ENCODE data around the gene GTF2F2.
"Not testable (repeated sequence)": the region's sequence is repeated elsewhere in the genome, so short reads cannot be mapped to it uniquely, and the experiment has no call there.

The GTF2F2 gene

DNA sequence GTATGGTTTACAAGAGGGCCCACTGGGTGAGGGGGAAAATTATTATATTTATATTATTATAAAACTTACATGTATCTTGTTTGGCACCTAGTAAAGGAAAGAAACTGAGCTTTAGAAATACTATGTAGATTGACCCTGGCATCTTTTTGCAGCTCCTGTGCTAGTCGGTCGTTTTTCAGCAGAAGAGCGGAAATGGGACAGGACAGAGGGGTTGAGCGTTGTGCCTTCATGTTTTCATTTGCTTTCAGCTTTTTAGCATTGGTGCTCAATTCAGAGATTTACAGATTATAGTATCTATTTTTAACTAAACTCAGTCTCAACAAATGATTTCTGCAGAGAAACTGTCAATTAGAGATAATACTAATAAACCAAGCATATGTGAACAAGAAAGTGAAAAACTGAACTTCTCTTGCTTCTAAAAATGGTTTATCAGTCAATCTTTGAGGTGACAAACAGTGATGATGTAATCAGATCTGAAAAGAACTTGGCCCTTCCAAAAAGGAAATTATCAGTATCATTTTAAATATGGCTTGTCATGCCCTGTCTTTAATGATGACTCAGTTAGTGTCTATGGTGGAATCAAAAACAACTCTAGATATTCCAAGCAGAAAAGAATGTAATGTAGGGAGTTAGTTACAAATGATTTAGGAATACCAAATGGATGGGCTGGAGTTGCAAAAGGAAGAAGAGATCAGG lies 137.5 kb downstream of the GTF2F2 start:
- DNase-seq, result peak; percentile 15 to 60 (median 38)

DNA sequence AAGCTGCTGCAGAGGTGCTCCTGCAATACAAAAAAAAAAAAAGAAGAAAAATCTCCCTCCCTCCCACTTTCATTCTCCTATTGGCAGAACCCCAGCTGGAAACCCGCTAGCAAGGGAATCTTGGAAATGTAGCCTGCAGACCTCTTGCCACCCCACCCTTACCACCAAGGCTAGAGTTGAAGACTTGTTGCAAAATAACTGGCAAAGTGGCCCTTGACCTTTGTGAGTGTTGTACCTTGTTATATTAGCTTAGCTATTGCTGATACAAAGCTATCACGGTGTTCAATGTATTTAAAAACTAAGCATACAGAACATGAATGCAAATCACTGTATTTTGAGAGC lies 138.0 kb downstream of the GTF2F2 start:
- no peak for DNase-seq

DNA sequence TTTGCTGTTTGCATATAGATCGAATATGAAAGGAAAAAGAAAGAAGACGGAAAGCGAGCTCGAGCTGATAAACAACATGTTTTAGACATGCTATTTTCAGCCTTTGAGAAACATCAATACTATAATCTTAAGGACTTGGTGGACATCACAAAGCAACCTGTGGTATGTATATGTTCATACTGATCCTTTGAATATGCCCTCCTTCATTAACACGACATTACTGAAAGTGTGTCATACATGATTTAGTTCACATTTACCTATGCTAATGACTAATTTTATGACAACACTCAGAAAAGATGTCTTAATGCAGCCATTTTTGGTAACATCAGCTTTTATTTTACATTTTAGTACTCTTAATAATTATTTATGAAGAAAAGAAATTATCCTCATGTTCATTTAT lies 146.9 kb downstream of the GTF2F2 start:
- DNase-seq, result no peak

DNA sequence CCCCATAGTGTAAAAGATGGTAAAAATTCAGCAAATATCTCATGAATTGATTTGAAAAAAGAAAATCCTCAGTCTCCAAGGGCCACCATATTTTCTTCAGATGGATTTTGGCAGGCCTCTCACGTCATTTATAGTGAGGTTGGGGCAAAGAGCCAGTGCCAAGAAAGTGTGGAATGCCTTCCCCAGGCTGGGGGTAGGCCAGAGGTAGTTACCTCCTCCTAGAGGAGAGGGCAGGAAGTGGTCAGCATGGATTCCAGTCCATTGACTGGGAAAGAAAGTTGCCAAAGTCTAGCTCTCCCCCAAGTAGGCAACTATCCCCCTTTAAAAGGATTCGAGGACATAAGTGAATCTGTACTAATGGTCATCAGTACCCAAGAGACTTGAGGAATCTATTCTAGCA lies 148.9 kb downstream of the GTF2F2 start:
- no peak for DNase-seq

- peak; percentile 39 to 66 (median 55) for DNase-seq
These were observed 156.6 kb downstream of the GTF2F2 start for GRCh38 chr13:45276913-45277312.

DNA sequence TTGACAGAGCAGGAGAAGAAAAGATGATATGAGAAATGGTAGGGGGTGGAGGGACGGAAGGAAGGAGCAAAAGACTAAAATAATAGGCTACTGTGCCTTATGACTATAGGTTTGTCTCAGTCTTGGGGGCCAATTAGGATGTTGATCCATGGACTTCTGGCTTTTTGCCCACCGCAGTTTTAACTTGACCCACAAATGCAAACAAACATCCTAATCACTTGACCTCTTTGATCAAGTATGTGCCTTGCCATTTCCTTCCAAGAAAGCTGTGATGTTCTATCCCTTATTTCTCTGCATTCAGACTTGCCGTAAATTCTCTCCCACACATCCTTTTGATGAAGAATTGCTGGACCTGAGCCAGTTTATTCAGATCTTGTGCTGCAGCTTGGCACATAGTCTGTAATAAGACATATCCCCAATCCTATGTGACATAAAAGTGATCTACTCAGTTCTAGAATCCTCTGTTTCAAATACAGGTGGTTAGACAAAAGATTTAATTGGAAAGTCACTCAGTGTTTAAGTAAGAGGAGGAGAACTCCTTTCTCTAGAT lies 157.9 kb downstream of the GTF2F2 start:
- no peak for DNase-seq

DNA sequence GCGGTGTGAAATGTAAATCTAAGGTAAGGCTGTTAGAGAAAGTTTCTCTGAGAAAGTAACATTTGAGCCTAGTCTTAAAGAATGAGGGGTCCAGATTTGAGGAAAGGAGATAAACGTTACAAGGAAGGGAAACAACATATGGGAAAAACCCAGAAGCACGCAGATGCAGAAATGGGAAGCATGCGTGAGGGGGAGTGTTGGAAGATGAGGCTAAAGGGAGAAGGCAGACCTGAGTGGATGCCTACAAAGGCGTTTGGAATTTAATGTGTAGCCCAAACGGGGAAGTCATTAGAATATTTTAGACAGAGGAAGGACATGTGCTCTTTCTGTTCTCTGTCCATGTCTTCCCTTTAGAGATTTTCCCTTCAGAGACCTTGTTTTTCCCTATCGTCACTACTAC lies 159.7 kb downstream of the GTF2F2 start:
- DNase-seq, result peak; percentile 67 to 77 (median 69)

GRCh38 chr13:45280751-45281634 lies 160.7 kb downstream of the GTF2F2 start:
- peak; percentile 76 to 83 (median 79) for DNase-seq

- DNase-seq, result no peak
These were observed 162.7 kb downstream of the GTF2F2 start for GRCh38 chr13:45282994-45283393.

GRCh38 chr13:45289936-45290563 lies 169.7 kb downstream of the GTF2F2 start:
- no peak for DNase-seq

- no peak for DNase-seq
These were observed 171.9 kb downstream of the GTF2F2 start for GRCh38 chr13:45292176-45292575.

DNA sequence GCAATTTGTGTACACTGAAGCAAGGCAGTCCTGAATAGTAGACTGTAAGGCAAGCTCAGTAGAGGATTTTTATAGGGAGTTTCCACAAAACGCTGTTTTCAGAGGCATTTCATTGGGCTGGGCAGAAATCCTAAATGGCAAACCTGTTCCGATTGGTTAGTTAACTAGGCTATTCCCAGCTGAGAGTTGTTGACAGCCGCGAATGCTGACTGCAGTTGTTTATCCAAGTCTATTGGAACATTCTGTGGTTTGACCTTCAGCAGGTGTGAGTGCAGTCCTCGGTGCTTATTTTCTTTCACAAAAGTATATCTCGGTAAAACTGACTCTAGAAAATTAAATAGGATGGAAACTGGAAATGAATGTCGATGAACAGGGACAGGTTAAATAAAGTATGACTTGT lies 175.2 kb downstream of the GTF2F2 start:
- DNase-seq, result no peak

DNA sequence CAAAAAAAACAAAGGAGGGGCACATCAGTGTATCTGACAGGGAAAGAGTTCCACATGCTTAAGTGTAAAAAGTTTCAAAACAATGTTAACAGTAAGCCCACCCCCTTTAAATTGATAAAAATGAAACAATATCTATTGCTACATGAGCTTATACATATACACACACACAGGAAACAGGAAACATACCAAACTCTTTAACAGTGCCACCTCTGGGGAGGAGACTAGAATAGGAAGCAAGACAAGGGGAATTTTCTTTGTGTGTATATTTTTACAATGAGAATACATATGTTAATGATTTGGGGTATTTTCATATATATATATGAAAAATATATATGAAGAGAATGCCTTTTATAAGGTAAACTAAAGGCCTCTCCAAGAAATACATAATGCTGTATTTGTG lies 175.9 kb downstream of the GTF2F2 start:
- DNase-seq, result no peak

GRCh38 chr13:45297456-45298205 lies 177.3 kb downstream of the GTF2F2 start:
- DNase-seq, result no peak

GRCh38 chr13:45298206-45298505 lies 177.8 kb downstream of the GTF2F2 start:
- no peak for DNase-seq

GRCh38 chr13:45298550-45298949 lies 178.2 kb downstream of the GTF2F2 start:
- not testable (repeated sequence) for DNase-seq

- no peak for DNase-seq
These were observed 178.9 kb downstream of the GTF2F2 start for GRCh38 chr13:45299194-45299593.

DNA sequence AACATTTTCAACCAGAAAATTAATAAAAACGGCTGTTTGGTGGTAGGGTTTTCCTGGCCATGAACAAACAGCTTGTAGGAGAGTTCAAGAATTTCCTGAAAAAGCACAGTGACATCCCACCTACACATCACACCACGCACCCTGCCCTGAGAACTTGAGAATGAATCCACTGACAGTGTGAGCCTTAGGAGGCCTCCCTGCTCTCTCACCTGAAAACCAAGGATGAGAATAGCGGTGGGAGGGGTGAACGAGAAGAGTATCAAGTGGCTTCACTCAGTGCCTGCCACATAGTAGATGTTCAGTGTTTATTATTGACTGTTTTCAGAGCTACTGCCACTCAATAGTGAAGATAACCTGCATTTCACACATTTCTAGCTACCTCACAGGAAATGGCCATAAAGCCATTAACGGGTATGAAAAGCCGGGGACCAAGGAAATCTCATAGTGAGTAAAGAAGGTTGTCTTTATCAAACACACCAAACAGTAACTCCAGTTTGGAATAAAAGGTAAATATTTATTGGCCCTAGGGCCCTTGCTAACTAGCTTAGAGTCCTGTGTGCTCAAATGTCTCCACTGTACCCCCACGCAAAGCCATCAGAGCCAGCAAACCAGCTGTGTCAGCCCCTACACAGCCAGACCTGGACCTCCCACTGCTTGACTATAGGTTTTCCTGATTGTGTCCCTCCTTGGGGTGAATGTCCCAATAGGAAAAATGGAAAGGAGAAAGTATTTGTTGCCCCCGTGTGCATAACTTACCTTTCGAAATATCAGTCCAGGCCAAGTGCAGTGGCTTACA lies 180.1 kb downstream of the GTF2F2 start:
- no peak for DNase-seq

DNA sequence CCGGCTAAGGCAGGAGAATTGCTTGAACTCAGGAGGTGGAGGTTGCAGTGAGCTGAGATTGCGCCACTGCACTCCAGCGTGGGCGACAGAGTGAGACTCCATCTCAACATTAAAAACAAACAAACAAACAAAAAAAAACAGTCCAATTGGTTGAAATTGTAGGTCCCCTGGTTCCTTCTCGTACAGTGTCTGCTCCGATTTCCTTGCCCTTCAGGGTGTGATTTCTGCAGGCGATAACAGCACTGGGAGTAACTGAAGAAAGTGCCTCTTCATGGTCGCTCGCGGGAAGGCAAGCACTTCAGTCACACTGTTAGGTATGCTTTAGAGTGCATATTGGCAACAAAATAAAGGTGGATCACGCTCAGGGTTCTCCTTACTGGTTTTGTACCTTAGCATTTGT lies 181.0 kb downstream of the GTF2F2 start:
- DNase-seq, result no peak

DNA sequence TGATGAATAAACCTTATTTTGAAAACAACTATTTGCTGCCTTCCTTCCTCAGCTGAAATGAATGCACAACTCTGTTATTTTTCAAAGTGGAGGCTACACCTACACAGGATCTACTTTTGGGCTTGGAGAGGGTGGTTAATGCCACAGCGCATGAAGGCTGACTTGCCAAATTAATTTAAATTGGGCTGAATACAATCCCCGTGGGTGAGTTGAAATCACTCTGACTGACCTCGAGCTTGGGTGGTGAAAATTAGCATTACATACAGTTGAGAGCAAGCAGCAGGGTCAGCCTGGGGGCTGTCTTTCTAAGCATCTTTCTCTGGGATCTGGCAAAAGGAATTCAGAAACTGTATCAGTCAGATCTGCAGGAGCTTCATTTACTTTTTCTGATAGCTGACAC lies 182.2 kb downstream of the GTF2F2 start:
- no peak for DNase-seq

DNA sequence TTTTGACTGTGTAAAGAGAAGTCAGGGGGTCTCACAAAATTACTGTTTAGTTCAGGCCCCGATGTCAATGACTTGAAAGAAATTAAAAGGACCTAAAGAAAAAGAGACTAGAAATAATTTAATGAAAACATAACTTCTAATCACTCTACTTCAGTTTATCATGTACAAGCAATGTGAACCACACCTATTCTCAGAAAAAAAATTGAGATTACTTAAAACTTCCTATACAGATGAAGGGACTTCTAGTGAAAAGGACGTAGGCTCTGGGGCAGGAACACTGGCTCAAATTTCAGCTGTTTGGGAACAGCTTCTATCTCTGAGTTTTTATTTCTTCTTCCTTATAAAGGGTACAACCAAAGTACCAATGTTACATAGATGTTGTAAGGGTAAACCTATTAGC lies 182.7 kb downstream of the GTF2F2 start:
- no peak for DNase-seq

- no peak for DNase-seq
These were observed 183.6 kb downstream of the GTF2F2 start for GRCh38 chr13:45303866-45304265.

Data from suppressor macrophage treated with lipopolysaccharide for 1 hour (primary cell).